Calu3 (cell line): Measurements from ENCODE around the gene CLDN9. TPM values are rescaled to one million over a fixed set of nuclear protein-coding genes. Genes with fewer than 3 reads are reported as not detected.
A peak's percentile ranks its signal among the peaks of the same experiment; 100 is the strongest.

ENCODE experiments used
- BruUV-seq: library from RNA; stranded (reverse); fragments of 400-500 nt; replicated peaks from 2 replicates; lab custom pipeline; 2021; lab: Mats Ljungman, UMichigan
- CTCF ChIA-PET: fragments of 300-600 bp; sonication (Branson Sonifier 250); formaldehyde crosslinking; loops from one replicate; lab custom pipeline; 2022; ENCODE audit warnings: antibody characterized with exemption; lab: Charles Lee
- DNase-seq: peaks from one replicate; pipeline ENCODE4 v3.0.0; 2022
- H3K27ac Mint-ChIP-seq: one replicate; pipeline ENCODE4 v1.8.0; 2022; ENCODE audit warnings: mixed read lengths; ENCODE audit not compliant: unreplicated experiment
- H3K27me3 Mint-ChIP-seq: one replicate; pipeline ENCODE4 v1.8.0; 2022; ENCODE audit warnings: mixed read lengths; ENCODE audit not compliant: unreplicated experiment
- H3K36me3 Mint-ChIP-seq: one replicate; pipeline ENCODE4 v1.8.0; 2022; ENCODE audit warnings: mild to moderate bottlenecking, moderate library complexity, mixed read lengths; ENCODE audit not compliant: insufficient read depth, unreplicated experiment
- H3K4me1 Mint-ChIP-seq: one replicate; pipeline ENCODE4 v1.8.0; 2022; ENCODE audit warnings: mild to moderate bottlenecking, low read depth, mixed read lengths; ENCODE audit not compliant: unreplicated experiment
- H3K4me3 Mint-ChIP-seq: one replicate; pipeline ENCODE4 v1.8.0; 2022; ENCODE audit warnings: mild to moderate bottlenecking, low read depth, moderate library complexity, mixed read lengths; ENCODE audit not compliant: unreplicated experiment
- H3K9me3 Mint-ChIP-seq: one replicate; pipeline ENCODE4 v1.8.0; 2022; ENCODE audit warnings: low read depth, mixed read lengths; ENCODE audit not compliant: unreplicated experiment
- CTCF ChIP-seq: fragments of 200-600 bp; IDR thresholded peaks from one replicate; pipeline ENCODE4 v1.8.0; 2022; ENCODE audit warnings: antibody characterized with exemption; ENCODE audit not compliant: unreplicated experiment
- intact Hi-C: fragments of 100-400 bp; cut with micrococcal nuclease; formaldehyde crosslinking; loops from one replicate; pipeline ENCODE4 v1.10.0; 2022; ENCODE audit not compliant: unreplicated experiment
- total RNA-seq: library from RNA; stranded (reverse); gene quantifications from 2 replicates; pipeline ENCODE4 v1.2.3, GENCODE V29; 2022

CLDN9 gene
- total RNA-seq, 1 experiment from 2014 or later: 13.5 TPM

- no peak for TF ChIP-seq CTCF
- H3K36me3 Mint-ChIP-seq: peaks cover 56% of the 10 kb centered on the region
- peak overlapping the region; percentile 4 for H3K4me3 Mint-ChIP-seq
- no TSS peak for BruUV-seq
- CTCF ChIA-PET: interaction anchor here (1.4 kb wide), 1 partner anchor 31 kb away, joined by 3 read pairs; no protein-coding TSS in a partner anchor
- no peaks in the 10 kb centered on the region for H3K27me3 Mint-ChIP-seq
- intact Hi-C loops: no loop called here
- no peak for DNase-seq
- H3K27ac Mint-ChIP-seq: no peak overlapping the region
- no peaks in the 10 kb centered on the region for H3K9me3 Mint-ChIP-seq
- H3K4me1 Mint-ChIP-seq: peaks cover 11% of the 10 kb centered on the region
These were observed 12.2 kb upstream of the CLDN9 start for GRCh38 chr16:3000540-3000939.

DNA sequence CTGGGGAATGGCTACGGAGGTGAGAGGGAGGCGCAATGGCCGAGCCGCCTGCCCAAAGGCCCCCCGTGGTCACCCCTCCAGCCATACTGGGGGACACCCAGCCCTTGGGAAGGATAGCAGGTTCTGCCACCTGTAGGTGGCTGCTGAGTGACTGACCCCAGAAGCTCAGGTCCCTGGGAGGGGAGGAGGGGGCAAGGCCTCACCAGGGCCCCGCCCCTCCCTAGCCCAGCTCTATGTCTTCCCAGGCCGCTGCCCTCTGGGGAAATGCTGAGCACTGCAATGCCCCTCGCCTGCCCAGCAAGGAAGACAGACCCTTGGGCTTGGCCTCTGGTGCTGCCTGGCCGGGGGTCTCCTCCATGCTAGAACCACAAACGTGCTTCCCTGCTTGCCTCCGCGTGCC, 11.4 kb upstream of the CLDN9 start:
- Mint-ChIP-seq H3K36me3 (peaks cover 63% of the 10 kb centered on the region), H3K27me3 (no peaks in the 10 kb centered on the region), H3K4me1 (peaks cover 17% of the 10 kb centered on the region), H3K4me3 (no peak overlapping the region), H3K9me3 (no peaks in the 10 kb centered on the region), H3K27ac (no peak overlapping the region)
- intact Hi-C loops: no loop called here
- CTCF ChIA-PET: no interaction called here
- TF ChIP-seq CTCF: no peak
- no peak for DNase-seq
- BruUV-seq: no TSS peak

GRCh38 chr16:3003582-3004270, 9.0 kb upstream of the CLDN9 start:
- H3K4me3 Mint-ChIP-seq: peak overlapping the region; percentile 87
- peaks cover 88% of the 10 kb centered on the region for H3K36me3 Mint-ChIP-seq
- H3K4me1 Mint-ChIP-seq: peaks cover 41% of the 10 kb centered on the region
- no TSS peak for BruUV-seq
- CTCF ChIA-PET: interaction anchor here (0.5 to 7.7 kb wide), 9 partner anchors 9 to 147 kb away, joined by 3 to 126 read pairs (median 4); partner anchors contain the start of genes CLDN6, CLDN9, HCFC1R1 and THOC6
- peak; percentile 41 for TF ChIP-seq CTCF
- intact Hi-C loops: no loop called here
- peak; percentile 99 for DNase-seq
- peak overlapping the region; percentile 92 for H3K27ac Mint-ChIP-seq
- H3K27me3 Mint-ChIP-seq: no peaks in the 10 kb centered on the region
- H3K9me3 Mint-ChIP-seq: no peaks in the 10 kb centered on the region

- CTCF ChIA-PET: interaction anchor here (0.5 to 7.7 kb wide), 9 partner anchors 8 to 146 kb away, joined by 3 to 126 read pairs (median 4); partner anchors contain the start of genes CLDN6, CLDN9, HCFC1R1 and THOC6
- H3K27me3 Mint-ChIP-seq: no peaks in the 10 kb centered on the region
- H3K4me1 Mint-ChIP-seq: peaks cover 42% of the 10 kb centered on the region
- peak overlapping the region; percentile 91 for H3K27ac Mint-ChIP-seq
- peaks cover 88% of the 10 kb centered on the region for H3K36me3 Mint-ChIP-seq
- H3K9me3 Mint-ChIP-seq: no peaks in the 10 kb centered on the region
- BruUV-seq: no TSS peak
- H3K4me3 Mint-ChIP-seq: peak overlapping the region; percentile 87
- intact Hi-C loops: no loop called here
- DNase-seq: peak; percentile 64
- TF ChIP-seq CTCF: no peak
These were observed 8.4 kb upstream of the CLDN9 start for GRCh38 chr16:3004319-3004718.
